Choroid plexus epithelial cell (primary cell): Measurements from ENCODE around the gene DHFR.

Source experiments
- DNase-seq: peaks from one replicate; pipeline ENCODE4 v3.0.0-alpha.2; 2010; ENCODE audit warnings: low read depth
- H3K4me3 ChIP-seq: 2 replicates; pipeline ENCODE4 v1.5.1; 2011; ENCODE audit warnings: low read depth, mild to moderate bottlenecking, control low read depth, low read length, moderate library complexity
- TF ChIP-seq, protein P1 (sequence below): conservative IDR thresholded peaks from 2 replicates; pipeline ENCODE4 v1.5.1; 2011; ENCODE audit warnings: low read depth, mild to moderate bottlenecking, control low read depth, inconsistent platforms, low read length, moderate library complexity

DHFR gene

DNA sequence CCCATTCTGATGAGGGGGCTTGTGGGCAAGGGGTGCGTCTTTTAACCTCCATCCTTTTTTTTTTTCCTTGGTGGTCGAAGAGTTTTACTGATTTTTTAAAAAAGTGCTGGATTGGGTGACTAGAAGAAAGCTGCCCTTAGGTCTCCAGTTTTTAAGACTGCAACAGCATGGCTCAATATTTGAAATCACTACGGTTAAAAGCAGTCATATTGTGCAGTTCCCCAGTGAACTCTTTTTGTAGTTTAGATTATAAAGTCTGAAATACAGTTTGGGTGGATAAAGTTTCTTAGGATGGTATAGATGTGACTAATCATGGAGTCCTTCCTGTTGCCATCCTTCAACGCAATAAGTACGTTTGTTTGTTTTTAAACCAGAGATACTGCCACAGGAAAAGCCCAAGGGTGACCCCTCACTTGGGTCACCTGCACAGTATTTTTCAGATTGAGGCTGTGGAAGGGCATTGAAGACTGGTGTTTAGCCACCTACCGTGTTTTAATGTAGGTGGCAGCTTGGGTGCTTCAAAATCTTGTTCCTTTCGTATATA lies 520 bp upstream of the DHFR start:
- H3K4me3 ChIP-seq = peak overlapping the region; percentile 98
- TF ChIP-seq, protein P1, sequence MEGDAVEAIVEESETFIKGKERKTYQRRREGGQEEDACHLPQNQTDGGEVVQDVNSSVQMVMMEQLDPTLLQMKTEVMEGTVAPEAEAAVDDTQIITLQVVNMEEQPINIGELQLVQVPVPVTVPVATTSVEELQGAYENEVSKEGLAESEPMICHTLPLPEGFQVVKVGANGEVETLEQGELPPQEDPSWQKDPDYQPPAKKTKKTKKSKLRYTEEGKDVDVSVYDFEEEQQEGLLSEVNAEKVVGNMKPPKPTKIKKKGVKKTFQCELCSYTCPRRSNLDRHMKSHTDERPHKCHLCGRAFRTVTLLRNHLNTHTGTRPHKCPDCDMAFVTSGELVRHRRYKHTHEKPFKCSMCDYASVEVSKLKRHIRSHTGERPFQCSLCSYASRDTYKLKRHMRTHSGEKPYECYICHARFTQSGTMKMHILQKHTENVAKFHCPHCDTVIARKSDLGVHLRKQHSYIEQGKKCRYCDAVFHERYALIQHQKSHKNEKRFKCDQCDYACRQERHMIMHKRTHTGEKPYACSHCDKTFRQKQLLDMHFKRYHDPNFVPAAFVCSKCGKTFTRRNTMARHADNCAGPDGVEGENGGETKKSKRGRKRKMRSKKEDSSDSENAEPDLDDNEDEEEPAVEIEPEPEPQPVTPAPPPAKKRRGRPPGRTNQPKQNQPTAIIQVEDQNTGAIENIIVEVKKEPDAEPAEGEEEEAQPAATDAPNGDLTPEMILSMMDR = no peak
- DNase-seq = no peak

DNA sequence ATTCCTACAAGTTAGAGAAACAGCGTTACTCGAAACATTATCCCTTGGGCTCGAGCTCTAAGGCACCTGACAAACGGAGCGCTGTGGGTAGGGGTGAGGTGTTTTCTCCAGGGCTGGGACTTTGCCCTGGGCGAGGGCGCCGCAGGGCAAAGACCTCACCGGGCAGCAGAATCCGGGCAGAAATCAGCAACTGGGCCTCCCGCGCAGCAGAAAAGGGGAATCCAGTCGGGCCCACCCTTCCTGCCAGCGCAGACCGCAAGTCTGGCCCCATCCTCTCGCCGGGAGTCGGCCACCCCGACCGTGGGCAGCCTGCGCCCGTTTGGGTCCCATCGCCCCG lies 761 bp downstream of the DHFR start:
- no peak for DNase-seq
- peak overlapping the region; percentile 98 for H3K4me3 ChIP-seq
- TF ChIP-seq, protein P1 = no peak

DNA sequence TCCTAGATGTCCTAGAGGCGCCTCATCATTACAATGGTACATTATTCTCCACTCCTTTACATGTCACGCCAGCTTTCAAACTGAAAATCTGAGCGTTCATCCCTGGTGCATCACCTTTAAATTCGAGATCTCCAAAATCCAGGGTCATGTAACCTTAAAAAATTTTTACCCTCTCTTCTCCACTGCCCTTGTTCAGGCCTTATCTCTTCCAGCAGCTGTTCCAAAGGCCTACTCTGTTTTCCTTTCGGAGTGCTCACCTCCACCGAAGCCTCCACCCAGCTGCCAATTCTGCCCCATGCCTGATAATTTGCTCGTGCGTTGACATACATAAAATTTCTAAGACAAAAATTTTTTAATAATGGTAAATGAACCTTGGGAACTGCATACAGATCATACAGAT lies 1.3 kb downstream of the DHFR start:
- peak overlapping the region; percentile 98 for H3K4me3 ChIP-seq
- TF ChIP-seq, protein P1 = no peak
- no peak for DNase-seq

DNA sequence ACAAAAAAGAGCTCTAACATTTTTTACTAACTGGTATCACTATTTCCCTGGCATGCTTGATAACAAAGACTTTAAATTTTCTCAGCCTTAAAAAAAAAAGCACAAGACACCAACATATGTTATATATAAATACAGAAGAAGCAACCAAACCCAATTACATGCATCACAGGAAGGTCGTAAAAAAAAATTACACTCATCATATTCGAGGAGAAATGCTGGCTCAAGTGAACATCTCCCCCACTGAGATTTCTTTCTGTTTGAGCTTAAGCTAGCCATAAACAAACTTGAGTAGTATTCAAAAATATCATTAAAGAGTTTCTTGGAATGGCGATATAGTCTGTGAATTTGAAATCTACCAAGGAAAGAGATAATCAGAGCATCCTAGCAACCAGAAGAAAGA lies 7.9 kb downstream of the DHFR start:
- DNase-seq = no peak
- no peak overlapping the region for H3K4me3 ChIP-seq
- TF ChIP-seq, protein P1 = no peak

DNA sequence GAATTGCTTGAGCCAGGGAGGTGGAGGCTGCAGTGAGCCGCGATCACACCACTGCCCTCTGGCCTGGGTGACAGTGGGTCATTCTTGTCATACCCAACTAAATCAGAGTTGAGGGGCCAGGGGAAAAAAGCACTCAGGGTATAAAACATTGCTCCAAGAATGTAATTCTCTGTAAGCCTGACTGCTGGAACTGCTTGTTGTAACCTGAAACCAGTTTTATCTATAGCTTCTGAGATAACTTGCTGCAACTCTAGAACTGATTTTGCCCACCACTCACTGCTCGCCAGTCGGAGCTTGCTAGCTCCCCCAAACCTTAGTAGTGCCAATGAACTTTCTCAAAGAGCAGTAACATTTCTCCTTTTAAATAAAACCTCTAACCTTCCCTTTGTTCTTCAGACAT lies 9.9 kb downstream of the DHFR start:
- DNase-seq = peak; percentile 37
- TF ChIP-seq, protein P1 = no peak
- no peak overlapping the region for H3K4me3 ChIP-seq

DNA sequence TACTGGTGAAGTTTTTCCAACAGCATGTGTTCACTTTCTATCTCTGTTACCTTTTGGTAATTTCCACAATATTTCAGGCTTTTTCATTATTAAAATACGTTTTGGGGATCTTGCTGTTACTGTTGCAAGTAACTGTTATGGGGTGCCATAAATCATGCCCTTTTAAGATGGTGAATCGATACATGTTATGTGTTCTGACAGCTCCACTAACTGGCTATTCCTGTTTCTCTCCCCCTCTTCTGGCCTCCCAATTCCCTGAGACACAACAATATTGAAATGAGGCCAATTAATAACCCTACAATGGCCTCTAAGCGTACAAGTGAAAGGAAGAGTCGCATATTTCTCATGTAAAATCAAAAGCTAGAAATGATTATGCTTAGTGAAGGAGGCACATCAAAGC lies 13.4 kb downstream of the DHFR start:
- TF ChIP-seq, protein P1 = no peak
- no peak for DNase-seq
- H3K4me3 ChIP-seq = no peak overlapping the region

DNA sequence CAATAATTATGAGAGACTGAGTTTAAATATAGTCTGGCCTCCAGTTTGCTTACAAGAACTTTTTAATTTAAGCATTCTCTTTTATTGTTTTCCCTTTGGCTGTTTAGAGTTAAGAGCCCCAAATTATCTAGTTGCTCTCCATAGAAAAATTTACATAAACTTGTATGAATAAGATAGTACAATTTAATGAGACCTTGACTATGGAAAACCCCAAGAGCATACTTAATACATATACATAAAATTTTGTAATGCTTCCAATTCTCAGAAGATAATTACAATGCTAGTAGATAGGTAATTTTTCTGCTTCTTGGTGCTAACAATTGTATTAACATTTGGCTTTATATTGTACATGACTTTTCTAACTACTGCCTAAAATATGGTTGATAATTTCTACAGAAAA lies 20.6 kb downstream of the DHFR start:
- DNase-seq = no peak
- H3K4me3 ChIP-seq = no peak overlapping the region
- TF ChIP-seq, protein P1 = no peak
